Stimulated activated CD8-positive, alpha-beta memory T cell treated with anti-CD3 and anti-CD28 coated beads, Interleukin-12 subunit alpha, Interleukin-12 subunit beta, amount 100 ng/mL, for 1 hour (primary cell): ENCODE results near the gene BRK1.
A peak's percentile ranks its signal among the peaks of the same experiment; 100 is the strongest.
"Not testable (repeated sequence)": the region's sequence is repeated elsewhere in the genome, so short reads cannot be mapped to it uniquely, and the experiment has no call there.

Experiments
- DNase-seq: peaks from one replicate; pipeline ENCODE4 v3.0.0-alpha.2; 2020; ENCODE audit warnings: low read depth

The BRK1 gene

DNA sequence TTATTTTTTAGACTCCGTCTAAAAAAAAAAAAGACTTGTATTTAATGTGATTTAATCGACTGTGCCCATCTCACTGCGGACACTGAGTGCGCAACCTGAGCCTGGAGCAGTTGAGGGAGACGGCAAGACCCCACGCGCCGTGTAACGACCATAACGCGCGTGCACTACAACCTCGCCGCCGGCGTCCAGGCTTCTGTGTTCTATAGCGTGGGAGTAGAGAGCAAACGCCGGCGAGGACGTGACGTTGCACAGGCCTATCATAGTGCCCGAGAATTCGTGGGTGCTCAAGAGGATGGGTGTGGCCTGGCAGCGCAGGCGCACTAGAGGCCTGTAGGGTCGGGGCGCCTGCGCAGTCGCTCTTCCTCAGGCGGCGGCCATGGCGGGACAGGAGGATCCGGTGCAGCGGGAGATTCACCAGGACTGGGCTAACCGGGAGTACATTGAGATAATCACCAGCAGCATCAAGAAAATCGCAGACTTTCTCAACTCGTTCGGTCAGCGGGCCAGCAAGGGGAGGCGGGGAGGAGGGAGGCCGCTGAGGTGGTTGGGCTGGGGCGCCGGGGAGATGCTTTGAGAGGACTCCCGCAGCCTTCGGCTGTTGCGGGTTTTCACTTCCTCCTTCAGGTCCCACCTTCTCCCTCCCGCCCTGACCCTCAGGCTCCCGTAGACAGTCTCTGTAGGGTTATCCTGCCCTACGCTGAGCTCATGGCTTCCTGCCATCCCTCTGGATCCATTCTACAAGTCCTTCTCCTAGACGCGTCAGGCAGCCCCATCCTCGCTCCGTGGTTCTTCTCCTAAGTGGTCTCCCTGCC is at the start of gene BRK1:
Gene BRK1 (plus strand): TSS at position 350 of the 812 bp plus-strand sequence. CDS start 27 bp downstream, at position 377.
- peak; percentile 89 for DNase-seq

DNA sequence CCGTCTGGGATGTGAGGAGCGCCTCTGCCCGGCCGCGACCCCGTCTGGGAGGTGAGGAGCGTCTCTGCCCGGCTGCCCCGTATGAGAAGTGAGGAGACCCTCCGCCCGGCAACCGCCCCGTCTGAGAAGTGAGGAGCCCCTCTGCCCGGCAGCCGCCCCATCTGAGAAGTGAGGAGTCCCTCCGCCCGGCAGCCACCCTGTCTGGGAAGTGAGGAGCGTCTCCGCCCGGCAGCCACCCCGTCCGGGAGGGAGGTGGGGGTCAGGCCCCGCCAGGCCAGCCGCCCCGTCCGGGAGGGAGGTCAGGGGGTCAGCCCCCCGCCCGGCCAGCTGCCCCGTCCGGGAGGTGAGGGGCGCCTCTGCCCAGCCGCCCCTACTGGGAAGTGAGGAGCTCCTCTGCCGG is 45.4 kb upstream of the BRK1 start:
- DNase-seq, result not testable (repeated sequence)

DNA sequence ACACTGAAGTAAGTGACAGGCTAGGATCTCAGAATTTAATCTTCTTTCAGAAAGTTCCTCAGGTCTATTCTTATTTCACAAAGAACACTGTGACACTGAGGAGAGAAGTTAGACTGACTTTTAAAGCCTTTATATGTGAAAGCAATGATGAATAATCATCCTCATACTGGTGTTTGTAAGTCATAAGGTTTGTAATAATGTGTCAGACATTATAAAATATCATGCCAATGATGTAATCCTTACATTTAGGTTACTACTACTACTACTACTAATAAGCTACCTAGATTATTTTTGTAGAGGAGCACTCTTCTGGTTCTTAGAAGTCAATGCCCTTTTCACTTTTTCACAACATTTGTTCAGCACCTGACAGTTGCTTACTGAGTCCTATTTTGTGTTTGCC is 40.8 kb upstream of the BRK1 start:
- DNase-seq, result no peak

DNA sequence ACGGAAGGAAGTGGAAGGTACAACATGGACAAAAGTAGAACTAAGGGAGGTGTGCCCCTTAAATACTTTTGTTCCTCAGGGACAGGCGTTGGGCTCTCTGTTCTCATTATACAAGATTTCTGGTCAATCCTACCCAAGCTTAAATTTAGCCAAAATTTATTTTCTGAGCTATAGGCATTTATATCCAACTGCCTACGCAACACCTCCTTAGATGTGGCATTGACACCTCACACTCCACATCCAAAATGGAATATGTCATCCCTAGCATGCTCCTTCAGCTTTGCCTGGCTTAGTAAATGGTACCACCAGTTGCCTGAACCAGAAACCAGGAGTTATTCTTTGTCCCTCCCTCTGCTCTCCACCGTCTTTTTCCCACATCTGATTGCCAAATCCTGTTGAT is 33.6 kb upstream of the BRK1 start:
- no peak for DNase-seq

DNA sequence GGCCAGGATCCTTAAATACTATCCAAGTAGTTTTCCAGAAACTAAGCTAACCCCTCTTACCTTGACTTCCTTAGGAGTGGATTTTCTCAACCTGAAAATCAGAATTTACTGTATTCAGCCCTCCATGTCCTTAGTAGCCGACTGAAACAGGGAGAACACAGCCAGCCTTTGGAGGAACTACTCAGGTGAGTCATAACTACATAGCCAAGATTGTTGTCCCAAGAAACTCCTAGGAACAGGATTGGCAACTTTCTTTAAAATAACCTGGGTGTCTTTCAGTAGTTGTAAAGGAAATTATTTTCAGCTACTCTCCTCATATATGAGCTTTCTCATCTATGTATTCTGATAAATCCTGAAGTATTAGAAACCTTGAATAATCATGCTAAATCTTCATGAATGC is 29.7 kb upstream of the BRK1 start:
- no peak for DNase-seq

DNA sequence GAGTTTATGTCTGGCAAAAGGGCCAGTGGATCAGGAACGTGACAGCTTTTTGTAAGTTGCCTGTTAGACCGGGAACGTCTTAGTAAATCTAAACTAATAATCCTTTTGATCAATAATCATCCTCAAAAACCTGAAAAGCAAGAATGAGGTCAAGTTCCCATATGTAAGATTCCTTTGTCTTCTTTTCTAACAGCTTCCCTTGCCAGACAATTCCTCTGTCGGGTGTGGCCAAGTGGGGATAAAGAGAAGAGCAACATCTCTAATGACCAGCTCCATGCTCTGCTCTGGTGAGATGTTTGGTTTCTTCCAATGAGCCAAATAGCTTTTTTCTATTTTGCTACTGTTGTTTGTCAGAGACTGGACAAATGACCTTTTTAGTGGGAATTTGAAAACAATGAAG is 27.2 kb upstream of the BRK1 start:
- no peak for DNase-seq

DNA sequence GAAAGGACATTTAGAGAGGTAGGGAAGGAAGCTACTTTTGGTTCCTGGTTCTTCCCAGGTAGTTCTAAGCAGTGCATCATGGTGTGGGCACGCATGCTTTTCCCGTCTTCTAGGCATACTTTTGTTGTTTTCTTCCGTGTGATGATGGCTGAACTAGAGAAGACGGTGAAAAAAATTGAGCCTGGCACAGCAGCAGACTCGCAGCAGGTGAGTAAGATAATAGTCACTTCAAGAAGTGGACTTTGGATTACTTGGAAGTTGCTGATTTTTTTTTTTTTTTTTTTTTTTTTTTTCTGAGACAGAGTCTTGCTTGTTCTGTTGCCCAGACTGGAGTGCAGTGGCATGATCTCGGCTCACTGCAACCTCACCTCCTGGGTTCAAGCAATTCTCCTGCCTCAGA is 25.3 kb upstream of the BRK1 start:
- no peak for DNase-seq

DNA sequence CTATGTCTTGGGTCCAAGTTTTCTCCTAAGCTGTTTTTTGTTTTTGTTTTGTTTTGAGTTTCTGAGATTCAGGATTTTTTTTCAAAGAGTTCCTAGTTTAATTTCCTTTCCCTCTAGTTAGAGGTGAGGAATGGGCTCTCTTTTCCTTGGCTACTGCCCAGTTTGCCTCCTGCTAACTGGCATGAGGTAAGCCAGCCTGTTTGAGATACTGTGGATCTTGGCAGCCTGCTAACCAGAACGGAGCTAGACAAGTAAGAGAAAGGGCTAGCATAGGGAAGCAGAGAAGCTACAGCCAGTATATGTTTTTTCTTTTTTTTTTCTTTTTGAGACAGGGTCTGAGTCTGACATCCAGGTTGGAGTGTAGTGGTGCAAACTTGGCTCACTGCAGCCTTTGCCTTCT is 24.7 kb upstream of the BRK1 start:
- DNase-seq, result not testable (repeated sequence)

DNA sequence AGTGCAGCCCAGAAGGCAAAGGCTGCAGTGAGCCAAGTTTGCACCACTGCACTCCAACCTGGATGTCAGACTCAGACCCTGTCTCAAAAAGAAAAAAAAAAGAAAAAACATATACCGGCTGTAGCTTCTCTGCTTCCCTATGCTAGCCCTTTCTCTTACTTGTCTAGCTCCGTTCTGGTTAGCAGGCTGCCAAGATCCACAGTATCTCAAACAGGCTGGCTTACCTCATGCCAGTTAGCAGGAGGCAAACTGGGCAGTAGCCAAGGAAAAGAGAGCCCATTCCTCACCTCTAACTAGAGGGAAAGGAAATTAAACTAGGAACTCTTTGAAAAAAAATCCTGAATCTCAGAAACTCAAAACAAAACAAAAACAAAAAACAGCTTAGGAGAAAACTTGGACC is 24.1 kb upstream of the BRK1 start:
- DNase-seq, result not testable (repeated sequence)

DNA sequence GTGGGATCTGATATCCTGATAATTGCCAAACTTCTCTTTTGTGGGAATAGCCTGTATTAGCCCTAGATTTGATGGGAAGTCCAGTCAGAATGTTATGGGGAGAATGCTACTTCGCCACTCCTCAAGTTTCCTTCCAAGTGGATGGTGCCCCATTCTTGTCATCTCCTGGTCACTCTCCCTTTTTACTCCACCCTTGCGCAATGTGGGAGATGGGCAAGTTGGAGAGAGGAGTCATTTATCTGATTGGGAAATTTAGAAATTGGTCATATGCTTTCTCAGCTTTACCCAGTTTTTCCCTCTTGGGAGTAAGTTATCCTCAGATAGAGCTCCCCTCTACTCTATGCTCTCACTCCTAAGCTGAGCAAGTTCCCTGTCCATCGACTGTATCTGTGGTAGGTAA is 21.8 kb upstream of the BRK1 start:
- DNase-seq, result no peak

DNA sequence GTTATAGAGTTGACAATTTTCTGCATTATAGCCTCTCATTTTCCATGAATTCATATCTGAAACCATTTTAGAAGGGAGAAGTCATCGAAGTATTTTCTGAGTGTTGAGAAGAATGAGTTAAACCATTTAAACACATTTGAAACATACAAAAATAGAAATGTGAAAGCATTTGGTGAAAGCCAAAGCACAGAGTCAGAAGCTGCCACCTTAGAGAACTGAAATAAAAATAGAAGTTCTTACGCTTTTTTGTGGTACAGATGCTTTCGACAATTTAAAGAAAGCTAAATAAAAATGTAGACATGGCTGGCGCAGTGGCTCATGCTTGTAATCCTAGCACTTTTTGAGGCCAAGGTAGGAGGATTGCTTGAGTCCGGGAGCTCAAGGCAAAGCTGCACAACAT is 16.4 kb upstream of the BRK1 start:
- DNase-seq, result no peak

DNA sequence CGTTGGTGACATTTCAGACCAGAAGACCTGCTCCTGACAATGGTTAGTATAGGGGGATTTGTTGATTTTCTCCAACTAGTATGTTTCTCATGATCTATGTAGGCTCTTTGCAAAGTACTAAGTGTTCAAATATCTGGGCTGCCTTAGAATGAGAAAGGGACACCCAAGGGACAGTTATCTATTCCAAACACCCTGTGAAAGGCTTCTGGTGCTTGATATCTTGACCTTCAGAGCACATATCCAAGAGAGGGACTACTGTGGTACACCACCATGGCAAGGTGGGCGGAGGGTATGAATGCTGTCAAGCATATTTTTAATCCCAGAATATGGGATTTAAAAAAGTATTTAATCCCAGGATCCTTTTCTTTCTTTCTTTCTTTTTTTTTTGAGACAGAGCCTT is 8.6 kb upstream of the BRK1 start:
- no peak for DNase-seq

DNA sequence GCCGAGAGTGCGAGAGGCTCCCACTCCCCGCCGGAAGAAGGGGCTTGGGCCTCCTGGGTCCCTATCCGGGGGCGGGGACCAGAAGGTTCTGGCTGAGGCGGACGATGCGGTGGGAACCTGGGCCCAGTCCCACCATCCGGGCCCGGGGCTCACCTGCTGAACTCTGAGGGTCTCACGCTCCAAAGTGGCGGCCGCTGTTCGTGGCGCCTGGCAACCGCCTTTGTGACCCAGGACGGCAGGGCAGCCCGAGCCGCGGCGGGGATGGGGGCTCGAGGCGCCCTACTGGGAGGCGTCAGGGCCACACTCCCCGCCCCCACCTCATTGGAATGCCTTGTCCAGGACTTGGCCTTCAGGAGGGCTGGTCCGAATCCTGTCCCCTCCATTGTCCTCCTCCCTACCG is 7.4 kb upstream of the BRK1 start, which contains the start of gene FANCD2OS:
Gene FANCD2OS (minus strand): TSS at position 165 of the 400 bp plus-strand sequence. CDS start 3,481 bp downstream, outside the sequence.
- no peak for DNase-seq

DNA sequence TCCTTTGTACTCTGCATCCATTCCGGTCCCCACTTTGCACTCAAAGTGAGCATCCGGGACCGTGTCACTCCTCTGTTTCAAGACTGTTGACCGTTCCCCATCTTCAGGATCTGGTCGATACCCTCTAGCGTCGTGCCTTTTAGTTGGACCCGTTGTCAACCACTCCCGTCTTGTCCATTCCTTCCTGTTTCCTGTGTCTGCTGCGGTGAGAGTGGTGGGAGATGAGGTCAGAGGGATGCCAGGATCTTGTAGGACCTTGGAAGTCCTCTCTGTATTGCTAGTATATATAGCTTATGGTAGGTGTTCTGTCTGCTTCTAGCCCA is 624 bp downstream of the BRK1 start:
- DNase-seq, result peak; percentile 4

DNA sequence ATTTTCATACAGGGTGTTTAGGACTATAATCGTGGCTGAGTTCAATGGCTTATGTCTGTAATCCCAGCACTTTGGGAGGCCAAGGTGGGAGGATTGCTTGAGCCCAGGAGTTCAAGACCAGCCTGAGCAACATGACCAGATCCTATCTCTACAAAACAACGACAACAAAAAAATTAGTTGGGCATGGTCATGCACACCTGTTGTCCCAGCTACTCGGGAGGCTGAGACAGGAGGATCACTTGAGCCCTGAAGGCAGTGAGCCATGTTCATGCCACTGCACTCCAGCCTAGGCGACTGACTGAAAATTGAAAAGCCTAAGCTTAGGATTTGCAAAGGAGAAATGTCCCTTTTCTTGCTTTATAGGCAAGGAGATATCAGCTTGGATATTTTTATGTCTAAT is 1.5 kb downstream of the BRK1 start:
- DNase-seq, result no peak

DNA sequence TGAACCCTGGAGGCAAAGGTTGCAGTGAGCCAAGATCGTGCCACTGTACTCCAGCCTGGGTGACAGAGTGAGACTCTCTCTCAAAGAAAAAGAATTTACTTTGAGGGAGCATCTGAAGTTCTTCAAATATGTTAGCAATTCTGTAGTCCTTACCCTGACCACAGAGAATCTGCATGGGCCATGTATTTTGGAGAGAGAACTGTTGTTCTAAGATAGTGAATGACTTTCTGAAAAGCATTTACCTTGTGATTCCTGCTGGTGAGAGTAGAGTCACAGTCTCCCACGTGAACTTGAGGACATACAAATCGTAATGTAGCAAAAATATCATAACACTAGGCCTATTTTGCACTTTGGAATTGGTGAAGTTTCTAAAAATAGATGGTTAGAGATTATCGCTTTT is 3.9 kb downstream of the BRK1 start:
- no peak for DNase-seq

DNA sequence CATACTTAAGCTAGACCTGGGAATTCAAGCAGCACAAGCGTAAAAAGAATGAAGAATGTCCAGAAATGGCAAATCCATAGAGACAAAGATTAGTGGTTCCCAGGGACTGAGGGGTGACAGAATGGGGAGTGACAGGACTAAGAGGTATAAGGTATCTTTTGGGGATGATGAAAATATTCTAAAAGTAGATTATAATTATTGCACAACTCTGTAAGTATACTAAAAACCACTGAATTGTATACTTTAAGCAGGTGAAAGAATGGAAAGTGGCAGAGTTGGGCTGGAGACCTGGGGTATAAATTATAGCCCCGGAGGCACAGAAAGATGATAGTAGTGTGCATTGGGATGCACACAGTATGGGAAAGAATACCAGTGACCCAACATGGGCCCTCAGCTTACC is 5.6 kb downstream of the BRK1 start:
- no peak for DNase-seq

DNA sequence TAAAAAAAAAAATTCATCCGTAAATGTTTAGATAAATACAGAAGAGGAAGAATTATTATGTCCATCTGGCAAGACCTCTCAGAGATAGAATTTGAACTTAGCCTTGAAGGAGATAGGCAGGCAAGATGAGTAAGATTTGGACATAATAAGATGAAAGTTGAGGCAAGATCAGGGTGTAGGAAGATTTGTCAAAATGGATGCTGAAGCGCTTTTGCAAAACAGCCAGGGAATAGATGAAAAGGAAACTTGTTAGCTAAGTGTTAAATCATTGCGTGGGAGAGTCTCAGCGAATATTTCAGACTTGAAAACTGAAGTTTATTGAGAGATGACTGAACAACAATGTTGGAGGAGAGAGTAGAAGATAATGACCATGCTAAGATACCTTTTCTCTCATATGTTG is 7.2 kb downstream of the BRK1 start:
- no peak for DNase-seq

DNA sequence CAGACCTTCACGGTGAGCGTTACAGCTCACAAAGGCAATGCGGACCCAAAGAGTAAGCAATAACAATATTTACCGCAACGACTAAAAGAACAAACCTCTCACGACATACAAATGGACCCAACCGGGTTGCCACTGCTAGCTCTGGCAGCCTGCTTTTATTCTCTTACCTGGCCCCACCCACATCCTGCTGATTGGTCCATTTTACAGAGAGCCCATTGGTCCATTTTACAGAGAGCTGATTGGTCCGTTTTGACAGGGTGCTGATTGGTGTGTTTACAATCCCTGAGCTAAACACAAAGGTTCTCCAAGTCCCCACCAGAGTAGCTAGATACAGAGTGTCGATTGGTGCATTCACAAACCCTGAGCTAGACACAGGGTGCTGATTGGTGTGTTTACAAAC is 20.4 kb downstream of the BRK1 start:
- not testable (repeated sequence) for DNase-seq

DNA sequence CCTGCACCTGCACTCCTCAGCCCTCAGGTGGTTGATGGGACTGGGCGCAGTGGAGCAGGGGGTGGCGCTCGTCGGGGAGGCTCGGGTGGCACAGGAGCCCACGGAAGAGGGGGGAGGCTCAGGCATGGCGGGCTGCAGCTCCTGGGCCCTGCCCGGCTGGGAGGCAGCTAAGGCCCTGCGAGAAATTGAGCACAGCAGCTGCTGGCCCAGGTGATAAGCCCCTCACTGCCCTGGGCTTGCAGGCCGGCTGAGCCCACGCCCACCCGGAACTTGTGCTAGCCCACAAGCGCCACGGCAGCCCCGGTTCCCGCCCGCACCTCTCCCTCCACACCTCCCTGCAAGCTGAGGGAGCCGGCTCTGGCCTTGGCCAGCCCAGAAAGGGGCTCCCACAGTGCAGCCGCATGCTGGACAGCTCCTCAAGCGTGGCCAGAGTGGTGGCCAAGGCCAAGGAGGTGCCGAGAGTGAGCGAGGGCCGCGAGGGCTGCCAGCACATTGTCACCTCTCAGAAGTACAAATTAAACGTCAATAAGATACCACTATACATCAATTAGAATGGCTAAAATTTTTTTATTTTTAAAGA is 21.0 kb downstream of the BRK1 start:
- no peak for DNase-seq

DNA sequence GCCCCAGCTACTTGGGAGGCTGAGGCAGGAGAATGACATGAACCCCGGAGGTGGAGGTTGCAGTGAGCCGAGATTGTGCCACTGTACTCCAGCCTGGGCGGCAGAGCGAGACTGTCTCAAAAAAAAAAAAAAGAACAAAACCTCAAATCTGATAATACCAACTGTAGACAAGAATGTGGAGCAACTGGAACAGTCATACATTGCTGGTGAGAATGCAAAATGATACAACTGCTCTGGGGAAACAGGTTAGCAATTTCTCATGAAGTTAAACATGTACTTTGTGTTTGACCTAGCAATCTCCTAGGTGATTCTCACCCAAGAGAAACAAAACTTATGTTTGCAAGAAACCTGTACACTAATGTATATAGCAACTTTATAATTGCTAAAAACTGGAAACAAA is 21.7 kb downstream of the BRK1 start:
- DNase-seq, result no peak

DNA sequence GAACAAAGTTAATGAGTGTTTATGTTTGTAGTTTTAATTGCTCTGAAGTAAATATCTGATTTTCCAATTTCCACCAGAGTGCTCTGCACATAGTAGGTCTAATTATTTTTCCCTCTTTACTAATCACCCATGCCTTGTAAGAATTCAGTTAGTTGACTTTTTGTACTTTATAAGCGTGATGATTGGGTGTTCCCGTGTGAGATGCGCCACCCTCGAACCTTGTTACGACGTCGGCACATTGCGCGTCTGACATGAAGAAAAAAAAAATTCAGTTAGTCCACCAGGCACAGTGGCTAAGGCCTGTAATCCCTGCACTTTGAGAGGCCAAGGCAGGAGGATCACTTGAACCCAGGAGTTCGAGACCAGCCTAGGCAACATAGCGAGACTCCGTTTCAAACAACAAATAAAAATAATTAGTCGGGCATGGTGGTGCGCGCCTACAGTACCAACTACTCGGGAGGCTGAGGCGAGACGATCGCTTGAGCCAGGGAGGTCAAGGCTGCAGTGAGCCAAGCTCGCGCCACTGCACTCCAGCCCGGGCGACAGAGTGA is 25.6 kb downstream of the BRK1 start:
- no peak for DNase-seq

DNA sequence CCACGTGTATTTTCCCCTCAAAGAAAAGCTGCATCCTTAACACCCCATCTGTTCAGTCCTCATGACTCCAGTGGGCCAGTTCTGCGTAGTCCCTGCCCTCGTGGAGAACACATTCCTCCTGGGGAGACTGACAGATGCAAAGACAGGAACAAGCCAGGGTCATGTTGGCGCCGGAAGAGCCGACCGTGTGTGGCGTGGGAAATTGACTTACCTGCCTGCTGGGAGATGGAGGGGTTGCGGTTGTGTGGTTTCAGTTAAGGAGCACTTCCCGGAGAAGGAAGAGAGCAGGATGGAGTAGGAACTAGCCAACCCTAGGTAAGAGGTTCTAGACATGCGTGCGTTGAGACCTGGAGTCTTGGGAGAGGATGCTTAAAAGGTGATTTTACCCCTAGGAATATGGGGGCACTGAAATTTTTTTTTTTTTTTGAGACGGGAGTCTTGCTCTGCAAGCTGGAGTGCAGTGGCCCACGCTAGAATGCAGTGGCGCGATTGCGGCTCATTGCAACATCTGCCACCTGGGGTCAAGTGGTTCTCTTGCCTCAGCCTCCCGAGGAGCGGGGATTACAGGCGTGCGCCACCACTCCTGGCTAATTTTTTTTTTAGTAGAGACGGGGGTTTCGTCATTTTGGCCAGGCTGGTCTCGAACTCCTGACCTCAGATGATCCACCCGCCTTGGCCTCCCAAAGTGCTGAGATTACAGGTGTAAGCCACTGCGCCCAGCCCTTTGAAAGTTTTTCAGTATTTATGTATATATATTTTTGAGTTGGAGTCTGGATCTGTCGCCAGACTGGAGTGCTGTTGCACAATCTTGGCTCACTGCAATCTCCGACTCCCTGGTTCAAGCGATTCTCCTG is 27.5 kb downstream of the BRK1 start:
- no peak for DNase-seq
